Subcutaneous adipose tissue (tissue), 4 donors: ENCODE data around the gene SEC31B. TPM values are rescaled to one million over a fixed set of nuclear protein-coding genes. Genes with fewer than 3 reads are reported as not detected.

ENCODE experiments used
- total RNA-seq, 4 donors: library from RNA; depleted of rRNA; stranded (reverse); fragments of >200 nt; gene quantifications; one replicate each; pipeline ENCODE4 v1.1.0, GENCODE V29; 2016
- TF ChIP-seq, protein P1 (sequence below): fragments of 450-650 bp; IDR thresholded peaks from one replicate; pipeline ENCODE4 v1.5.1; 2016; ENCODE audit warnings: low read depth, mild to moderate bottlenecking, control low read depth, antibody characterized with exemption, moderate library complexity

The SEC31B gene, protein sequence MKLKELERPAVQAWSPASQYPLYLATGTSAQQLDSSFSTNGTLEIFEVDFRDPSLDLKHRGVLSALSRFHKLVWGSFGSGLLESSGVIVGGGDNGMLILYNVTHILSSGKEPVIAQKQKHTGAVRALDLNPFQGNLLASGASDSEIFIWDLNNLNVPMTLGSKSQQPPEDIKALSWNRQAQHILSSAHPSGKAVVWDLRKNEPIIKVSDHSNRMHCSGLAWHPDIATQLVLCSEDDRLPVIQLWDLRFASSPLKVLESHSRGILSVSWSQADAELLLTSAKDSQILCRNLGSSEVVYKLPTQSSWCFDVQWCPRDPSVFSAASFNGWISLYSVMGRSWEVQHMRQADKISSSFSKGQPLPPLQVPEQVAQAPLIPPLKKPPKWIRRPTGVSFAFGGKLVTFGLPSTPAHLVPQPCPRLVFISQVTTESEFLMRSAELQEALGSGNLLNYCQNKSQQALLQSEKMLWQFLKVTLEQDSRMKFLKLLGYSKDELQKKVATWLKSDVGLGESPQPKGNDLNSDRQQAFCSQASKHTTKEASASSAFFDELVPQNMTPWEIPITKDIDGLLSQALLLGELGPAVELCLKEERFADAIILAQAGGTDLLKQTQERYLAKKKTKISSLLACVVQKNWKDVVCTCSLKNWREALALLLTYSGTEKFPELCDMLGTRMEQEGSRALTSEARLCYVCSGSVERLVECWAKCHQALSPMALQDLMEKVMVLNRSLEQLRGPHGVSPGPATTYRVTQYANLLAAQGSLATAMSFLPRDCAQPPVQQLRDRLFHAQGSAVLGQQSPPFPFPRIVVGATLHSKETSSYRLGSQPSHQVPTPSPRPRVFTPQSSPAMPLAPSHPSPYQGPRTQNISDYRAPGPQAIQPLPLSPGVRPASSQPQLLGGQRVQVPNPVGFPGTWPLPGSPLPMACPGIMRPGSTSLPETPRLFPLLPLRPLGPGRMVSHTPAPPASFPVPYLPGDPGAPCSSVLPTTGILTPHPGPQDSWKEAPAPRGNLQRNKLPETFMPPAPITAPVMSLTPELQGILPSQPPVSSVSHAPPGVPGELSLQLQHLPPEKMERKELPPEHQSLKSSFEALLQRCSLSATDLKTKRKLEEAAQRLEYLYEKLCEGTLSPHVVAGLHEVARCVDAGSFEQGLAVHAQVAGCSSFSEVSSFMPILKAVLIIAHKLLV
- 10 to 100 TPM in 1 of 4 donors, 1 to 10 TPM in 3; 6.8 to 14.3 (median 9.4) TPM for total RNA-seq

DNA sequence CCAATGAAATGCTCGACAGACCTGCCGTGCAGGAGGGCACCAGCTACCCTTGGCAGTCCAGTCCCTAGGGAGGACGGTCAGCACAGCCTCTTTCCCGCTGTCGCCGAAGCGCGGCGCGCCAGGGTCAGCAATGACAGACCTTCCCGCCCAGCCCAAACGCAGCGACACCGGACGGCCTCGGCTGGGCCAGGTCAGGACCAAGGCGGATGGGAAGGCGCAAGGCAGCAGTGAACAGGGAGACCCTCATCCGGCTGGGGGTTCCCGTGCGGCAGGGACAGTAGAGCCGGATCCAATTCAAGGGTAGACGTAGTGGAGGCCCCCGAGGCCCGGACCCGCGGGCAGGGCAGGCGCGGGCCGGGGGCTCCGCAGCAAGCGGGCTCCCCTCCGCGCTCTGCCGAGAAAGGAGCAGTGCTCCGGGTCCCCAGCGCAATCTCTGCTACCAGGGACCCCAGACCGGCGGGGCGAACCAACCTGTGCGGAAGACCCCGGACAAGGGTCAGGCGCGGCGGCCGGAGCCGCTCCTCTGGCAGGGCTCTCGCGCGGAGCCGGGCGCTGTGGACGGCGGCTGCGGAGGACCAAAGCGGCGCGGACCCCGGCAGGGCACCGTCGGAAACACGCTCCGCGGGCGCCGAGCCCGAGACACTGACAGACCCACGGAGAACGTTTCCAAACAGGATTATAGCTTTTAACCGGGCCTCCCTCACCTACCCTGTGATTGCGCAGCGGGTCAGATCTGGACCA, at the start of gene SEC31B:
SEC31B (minus strand) TSS at position 551 of the 741 bp plus-strand sequence. CDS start 2,909 bp downstream, outside the sequence.
- TF ChIP-seq, protein P1, sequence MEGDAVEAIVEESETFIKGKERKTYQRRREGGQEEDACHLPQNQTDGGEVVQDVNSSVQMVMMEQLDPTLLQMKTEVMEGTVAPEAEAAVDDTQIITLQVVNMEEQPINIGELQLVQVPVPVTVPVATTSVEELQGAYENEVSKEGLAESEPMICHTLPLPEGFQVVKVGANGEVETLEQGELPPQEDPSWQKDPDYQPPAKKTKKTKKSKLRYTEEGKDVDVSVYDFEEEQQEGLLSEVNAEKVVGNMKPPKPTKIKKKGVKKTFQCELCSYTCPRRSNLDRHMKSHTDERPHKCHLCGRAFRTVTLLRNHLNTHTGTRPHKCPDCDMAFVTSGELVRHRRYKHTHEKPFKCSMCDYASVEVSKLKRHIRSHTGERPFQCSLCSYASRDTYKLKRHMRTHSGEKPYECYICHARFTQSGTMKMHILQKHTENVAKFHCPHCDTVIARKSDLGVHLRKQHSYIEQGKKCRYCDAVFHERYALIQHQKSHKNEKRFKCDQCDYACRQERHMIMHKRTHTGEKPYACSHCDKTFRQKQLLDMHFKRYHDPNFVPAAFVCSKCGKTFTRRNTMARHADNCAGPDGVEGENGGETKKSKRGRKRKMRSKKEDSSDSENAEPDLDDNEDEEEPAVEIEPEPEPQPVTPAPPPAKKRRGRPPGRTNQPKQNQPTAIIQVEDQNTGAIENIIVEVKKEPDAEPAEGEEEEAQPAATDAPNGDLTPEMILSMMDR = no peak

DNA sequence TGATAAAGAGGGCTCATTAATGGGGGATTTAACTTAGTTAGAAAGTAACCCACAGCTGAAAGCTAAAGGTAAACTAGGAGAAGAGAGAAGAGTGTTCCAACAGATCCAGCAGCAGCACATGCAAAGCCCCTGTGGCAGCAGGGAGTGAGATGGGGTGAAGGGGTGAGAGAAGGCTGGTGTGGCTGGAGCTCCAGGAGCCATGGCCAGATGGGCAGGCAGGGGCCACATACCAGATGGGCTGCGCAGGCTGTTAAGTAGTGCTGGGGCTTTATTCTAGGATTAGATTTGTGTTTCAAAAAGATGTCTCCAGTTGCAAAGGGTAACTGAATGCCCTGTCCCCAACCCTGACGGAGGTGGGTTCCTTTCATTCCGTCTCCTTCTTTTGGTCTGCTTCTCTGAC, 49.3 kb upstream of the SEC31B start:
- TF ChIP-seq, protein P1 = no peak

DNA sequence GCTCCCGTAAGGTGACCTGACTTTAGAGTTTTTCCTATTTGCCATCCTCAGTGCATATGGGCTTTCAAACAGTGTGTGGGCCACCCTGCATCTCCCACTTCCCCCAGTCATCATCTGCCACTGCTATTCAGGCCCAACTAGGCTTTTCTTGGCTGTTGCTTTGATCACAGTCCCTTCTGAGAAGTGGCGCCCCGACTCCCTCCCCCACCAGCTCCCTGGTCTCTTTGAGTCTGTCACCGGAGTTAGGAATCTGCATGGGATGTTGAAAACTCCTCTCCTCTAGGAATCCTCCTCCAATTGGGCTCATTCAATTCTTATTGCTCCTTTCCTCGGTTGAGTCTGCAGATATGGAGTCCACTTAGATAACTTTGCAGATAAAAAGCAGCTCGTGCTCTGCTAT, 48.2 kb upstream of the SEC31B start:
- TF ChIP-seq, protein P1 = no peak

DNA sequence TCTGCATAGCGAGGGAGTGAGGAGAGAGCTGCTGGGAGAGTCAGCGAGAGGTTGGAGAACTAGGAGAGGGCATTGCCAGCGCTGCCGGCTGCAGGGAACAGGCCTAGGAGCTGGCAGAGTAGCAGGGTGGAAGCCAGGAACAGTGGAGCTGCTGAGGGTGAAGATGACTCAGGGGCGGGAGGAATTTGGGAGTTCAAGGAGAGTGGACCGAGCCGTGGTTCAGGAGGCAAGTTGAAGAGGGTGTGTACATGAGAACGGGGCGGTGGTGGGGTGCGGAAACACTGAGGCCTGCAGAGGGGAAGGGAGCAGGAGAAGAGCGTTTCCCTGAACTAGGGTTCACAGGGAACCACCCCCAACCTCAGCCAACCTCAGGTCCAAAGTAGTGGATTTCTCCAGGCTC, 47.6 kb upstream of the SEC31B start:
- TF ChIP-seq, protein P1 = no peak

DNA sequence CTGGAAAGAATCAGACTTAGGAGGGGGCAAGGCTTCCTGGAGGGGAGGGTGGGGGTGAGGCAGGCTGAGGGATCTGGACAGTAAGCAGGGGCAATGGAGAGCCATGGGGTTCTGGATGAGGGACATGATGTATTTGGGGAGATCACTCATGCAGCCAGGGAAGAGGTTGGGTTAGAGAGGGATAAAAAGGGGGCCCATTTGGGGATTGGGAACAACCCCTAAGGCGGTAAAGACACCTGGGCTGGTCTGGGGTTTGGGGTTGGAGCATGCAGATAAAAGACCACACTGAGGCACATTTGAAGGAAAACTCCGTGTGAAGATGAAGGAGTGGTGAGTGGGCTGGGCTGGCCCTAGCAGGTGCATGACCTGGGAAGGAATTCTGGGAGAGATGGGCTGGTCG, 46.9 kb upstream of the SEC31B start:
- TF ChIP-seq, protein P1 = no peak

DNA sequence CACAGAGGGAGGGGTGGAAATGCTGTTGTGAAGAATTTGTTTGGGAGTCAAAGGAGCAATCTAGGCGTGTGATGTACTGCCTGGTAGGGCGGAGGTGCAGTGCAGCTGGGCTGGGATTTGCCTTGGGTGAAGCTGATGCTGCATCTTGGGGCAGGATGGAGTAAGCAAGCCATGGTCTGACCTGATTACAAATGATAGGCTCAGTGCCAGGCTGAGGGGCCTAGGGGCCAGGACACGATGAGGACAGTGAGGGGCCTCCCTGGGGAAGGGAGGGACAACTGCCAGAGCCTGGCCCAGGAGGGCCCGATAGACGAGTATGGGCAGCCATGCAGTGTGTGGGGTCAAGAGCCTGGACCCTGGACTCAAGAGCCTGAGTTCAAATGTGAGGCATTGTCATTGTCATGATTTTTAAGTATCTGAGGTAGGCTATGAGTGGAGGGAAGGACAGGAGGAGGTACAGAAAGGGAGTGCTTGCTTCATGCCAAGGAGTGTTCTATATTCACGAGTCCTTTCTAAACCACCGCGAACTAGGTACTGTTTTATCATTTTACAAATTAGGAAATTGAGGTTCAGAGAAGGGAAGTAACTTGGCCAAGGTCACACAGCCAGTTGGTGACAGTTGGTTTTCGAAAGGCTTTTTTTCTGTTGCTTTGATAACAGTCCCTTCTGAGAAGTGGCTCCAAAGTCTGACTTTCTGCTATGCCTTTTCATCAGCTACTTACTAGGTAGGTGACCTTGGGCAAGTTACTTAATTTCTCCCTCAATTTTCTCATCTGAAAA, 45.7 kb upstream of the SEC31B start:
- TF ChIP-seq, protein P1 = no peak
